Neural progenitor cell (in vitro differentiated cells): ENCODE data around the gene PPP1R36. TPM values are rescaled to one million over a fixed set of nuclear protein-coding genes. Genes with fewer than 3 reads are reported as not detected.

Experiments used
- DNase-seq: peaks from one replicate; pipeline ENCODE4 v3.0.0-alpha.2; 2016; ENCODE audit warnings: low spot score
- H2AFZ ChIP-seq: fragments of 200-600 bp; sonication (generic); replicated peaks from 2 replicates; pipeline ENCODE4 v1.6.1; 2016; ENCODE audit warnings: antibody characterized with exemption
- H3F3A ChIP-seq: fragments of 200-600 bp; sonication (generic); 2 replicates; pipeline ENCODE4 v1.6.1; 2016; ENCODE audit warnings: antibody characterized with exemption, low read depth
- H3K27ac ChIP-seq: fragments of 200-600 bp; sonication (generic); 2 replicates; pipeline ENCODE4 v1.5.1; 2016; ENCODE audit warnings: mild to moderate bottlenecking
- H3K27me3 ChIP-seq: fragments of 200-600 bp; sonication (generic); 2 replicates; pipeline ENCODE4 v1.6.1; 2016; ENCODE audit warnings: mild to moderate bottlenecking, moderate library complexity
- H3K36me3 ChIP-seq: fragments of 200-600 bp; sonication (generic); 2 replicates; pipeline ENCODE4 v1.5.1; 2016
- H3K4me1 ChIP-seq: fragments of 200-600 bp; sonication (generic); 2 replicates; pipeline ENCODE4 v1.6.1; 2016; ENCODE audit warnings: mixed run types
- H3K4me2 ChIP-seq: fragments of 200-600 bp; sonication (generic); 2 replicates; pipeline ENCODE4 v1.6.1; 2016
- H3K4me3 ChIP-seq: fragments of 200-600 bp; sonication (generic); 2 replicates; pipeline ENCODE4 v1.5.1; 2016
- H3K79me2 ChIP-seq: fragments of 200-600 bp; sonication (generic); 2 replicates; pipeline ENCODE4 v1.6.1; 2016; ENCODE audit warnings: low read depth
- H3K9ac ChIP-seq: fragments of 200-600 bp; sonication (generic); 2 replicates; pipeline ENCODE4 v1.6.1; 2016
- H3K9me3 ChIP-seq: fragments of 200-600 bp; sonication (generic); 2 replicates; pipeline ENCODE4 v1.5.1; 2016; ENCODE audit warnings: low read depth
- H4K20me1 ChIP-seq: fragments of 200-600 bp; sonication (generic); 2 replicates; pipeline ENCODE4 v1.6.1; 2016; ENCODE audit warnings: low read depth
- H3K27ac Mint-ChIP-seq: 3 replicates; pipeline ENCODE4 v1.8.0; 2021; ENCODE audit warnings: mixed read lengths
- H3K27me3 Mint-ChIP-seq: 2 replicates; pipeline ENCODE4 v1.8.0; 2022; ENCODE audit warnings: low read depth, mild to moderate bottlenecking, inconsistent platforms, moderate library complexity, mixed read lengths; ENCODE audit not compliant: insufficient read depth
- H3K36me3 Mint-ChIP-seq: 3 replicates; pipeline ENCODE4 v1.8.0; 2021; ENCODE audit warnings: mixed read lengths
- H3K4me1 Mint-ChIP-seq: 3 replicates; pipeline ENCODE4 v1.8.0; 2021; ENCODE audit warnings: mixed read lengths
- H3K4me3 Mint-ChIP-seq: 3 replicates; pipeline ENCODE4 v1.8.0; 2021; ENCODE audit warnings: mild to moderate bottlenecking, moderate library complexity, mixed read lengths
- H3K9me3 Mint-ChIP-seq: 3 replicates; pipeline ENCODE4 v1.8.0; 2020; ENCODE audit warnings: mixed read lengths
- CTCF ChIP-seq: fragments of 200-600 bp; sonication (generic); IDR thresholded peaks from 2 replicates; pipeline ENCODE4 v1.5.1; 2017; ENCODE audit warnings: antibody characterized with exemption, mild to moderate bottlenecking
- EZH2 ChIP-seq: fragments of 200-600 bp; sonication (generic); IDR thresholded peaks from 2 replicates; pipeline ENCODE4 v1.6.1; 2017; ENCODE audit warnings: antibody characterized with exemption, mild to moderate bottlenecking, moderate library complexity
- EZH2phosphoT487 ChIP-seq: fragments of 200-600 bp; sonication (generic); IDR thresholded peaks from 2 replicates; pipeline ENCODE4 v1.6.1; 2017; ENCODE audit warnings: antibody characterized with exemption
- total RNA-seq: library from RNA; depleted of rRNA; stranded (reverse); fragments of >200 nt; gene quantifications from 2 replicates; pipeline ENCODE4 v1.2.3, GENCODE V29; 2015; ENCODE audit warnings: low replicate concordance

The PPP1R36 gene
- total RNA-seq, 1 donor from 2014 or later, result not detected

GRCh38 chr14:64620910-64621309 is 71.1 kb downstream of the PPP1R36 start:
- Histone ChIP-seq H3K4me1 (peaks cover 12% of the 10 kb centered on the region), H3K9me3 (no peaks in the 10 kb centered on the region), H4K20me1 (no peaks in the 10 kb centered on the region), H3K36me3 (no peaks in the 10 kb centered on the region), H2AFZ (no peak overlapping the region), H3F3A (peaks cover 13% of the 10 kb centered on the region), H3K27ac (no peak overlapping the region), H3K4me3 (no peak overlapping the region), H3K79me2 (no peaks in the 10 kb centered on the region), H3K27me3 (no peaks in the 10 kb centered on the region), H3K9ac (no peak overlapping the region), H3K4me2 (no peak overlapping the region)
- no peaks in the 10 kb centered on the region for H3K9me3 Mint-ChIP-seq
- no peak for TF ChIP-seq EZH2
- TF ChIP-seq CTCF, result no peak
- TF ChIP-seq EZH2phosphoT487, result no peak
- DNase-seq, result no peak
- peaks cover 5% of the 10 kb centered on the region for H3K27me3 Mint-ChIP-seq
- H3K36me3 Mint-ChIP-seq, result no peaks in the 10 kb centered on the region
- peaks cover 8% of the 10 kb centered on the region for H3K4me1 Mint-ChIP-seq
- H3K4me3 Mint-ChIP-seq, result no peak overlapping the region
- H3K27ac Mint-ChIP-seq, result no peak overlapping the region

- Mint-ChIP-seq H3K27ac (no peak overlapping the region), H3K9me3 (no peaks in the 10 kb centered on the region)
- no peaks in the 10 kb centered on the region for H3K27me3 ChIP-seq
These were observed 73.9 kb downstream of the PPP1R36 start for GRCh38 chr14:64623554-64624165.

GRCh38 chr14:64625386-64626232 is 75.8 kb downstream of the PPP1R36 start:
- Histone ChIP-seq H2AFZ (no peak overlapping the region), H3K4me2 (no peak overlapping the region), H3K4me1 (peaks cover 12% of the 10 kb centered on the region), H3K79me2 (no peaks in the 10 kb centered on the region), H3K9ac (no peak overlapping the region), H3K27ac (no peak overlapping the region), H4K20me1 (no peaks in the 10 kb centered on the region), H3K4me3 (no peak overlapping the region), H3K27me3 (no peaks in the 10 kb centered on the region), H3K36me3 (no peaks in the 10 kb centered on the region), H3K9me3 (no peaks in the 10 kb centered on the region), H3F3A (peaks cover 13% of the 10 kb centered on the region)
- H3K27ac Mint-ChIP-seq, result peak overlapping the region; percentile 55
- no peak for TF ChIP-seq EZH2
- no peak for TF ChIP-seq CTCF
- TF ChIP-seq EZH2phosphoT487, result no peak
- peaks cover 7% of the 10 kb centered on the region for H3K27me3 Mint-ChIP-seq
- H3K4me1 Mint-ChIP-seq, result peaks cover 11% of the 10 kb centered on the region
- H3K36me3 Mint-ChIP-seq, result no peaks in the 10 kb centered on the region
- no peak overlapping the region for H3K4me3 Mint-ChIP-seq
- no peaks in the 10 kb centered on the region for H3K9me3 Mint-ChIP-seq
- DNase-seq, result no peak

More at GRCh38 chr14:64623554-64624165, 73.9 kb downstream of the PPP1R36 start:
- Histone ChIP-seq H3F3A (peaks cover 13% of the 10 kb centered on the region), H4K20me1 (no peaks in the 10 kb centered on the region), H3K79me2 (no peaks in the 10 kb centered on the region), H3K4me1 (peaks cover 12% of the 10 kb centered on the region), H2AFZ (no peak overlapping the region), H3K4me2 (peak overlapping the region; percentile 36), H3K4me3 (no peak overlapping the region), H3K27ac (no peak overlapping the region), H3K9me3 (no peaks in the 10 kb centered on the region), H3K36me3 (no peaks in the 10 kb centered on the region), H3K9ac (no peak overlapping the region)
- Mint-ChIP-seq H3K27me3 (peaks cover 7% of the 10 kb centered on the region), H3K4me3 (no peak overlapping the region), H3K36me3 (no peaks in the 10 kb centered on the region), H3K4me1 (peaks cover 7% of the 10 kb centered on the region)
- TF ChIP-seq CTCF, result no peak
- TF ChIP-seq EZH2, result no peak
- DNase-seq, result peak; percentile 57
